ENCODE results near the gene DUSP21. TPM values are rescaled to one million over a fixed set of nuclear protein-coding genes. Genes with fewer than 3 reads are reported as not detected.
"Not testable (repeated sequence)": the region's sequence is repeated elsewhere in the genome, so short reads cannot be mapped to it uniquely, and the experiment has no call there.

Gene DUSP21
- polyA plus RNA-seq (ENCODE audit: insufficient read depth in 1 of 5, insufficient read length in 5 of 5, low replicate concordance in 1 of 5) = not detected
- long read RNA-seq, donor 1, partial matches to known transcripts = 0 of 1 reads
- long read RNA-seq, donor 1, other reads (novel, unspliced or antisense) = 0 of 1 reads
- long read RNA-seq, donor 2 = 0 reads
- long read RNA-seq, donor 3 = 0 reads
- long read RNA-seq, donor 4 = 0 reads
- long read RNA-seq, donor 5 = 0 reads
- long read RNA-seq, donor 6 = 0 reads
- long read RNA-seq, donor 7 = 0 reads
- long read RNA-seq, donor 8 = 0 reads

DNA sequence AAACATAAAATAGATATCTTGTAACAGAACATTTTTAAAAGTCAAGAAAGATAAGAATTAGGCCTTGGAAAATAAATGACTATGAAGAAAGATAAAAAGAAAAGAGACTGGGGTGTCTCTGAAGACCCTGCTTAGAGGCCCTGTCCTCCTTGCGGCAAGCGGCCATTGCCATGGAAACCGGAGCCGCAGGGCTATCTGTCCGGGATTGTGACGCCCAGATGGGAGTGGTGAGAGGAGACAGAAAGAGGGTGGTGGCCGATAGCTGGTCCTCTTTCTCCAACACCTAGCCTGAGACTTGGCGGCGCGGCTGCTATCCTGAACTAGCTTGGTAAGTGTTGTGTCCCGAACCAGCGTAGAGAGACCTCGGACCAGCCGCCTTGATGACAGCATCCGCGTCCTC lies at the start of gene DUSP21:
DUSP21 (plus strand) TSS at position 269 of the 400 bp plus-strand sequence; CDS start at position 381, 112 bp downstream.
- DNase-seq = no peak

DNA sequence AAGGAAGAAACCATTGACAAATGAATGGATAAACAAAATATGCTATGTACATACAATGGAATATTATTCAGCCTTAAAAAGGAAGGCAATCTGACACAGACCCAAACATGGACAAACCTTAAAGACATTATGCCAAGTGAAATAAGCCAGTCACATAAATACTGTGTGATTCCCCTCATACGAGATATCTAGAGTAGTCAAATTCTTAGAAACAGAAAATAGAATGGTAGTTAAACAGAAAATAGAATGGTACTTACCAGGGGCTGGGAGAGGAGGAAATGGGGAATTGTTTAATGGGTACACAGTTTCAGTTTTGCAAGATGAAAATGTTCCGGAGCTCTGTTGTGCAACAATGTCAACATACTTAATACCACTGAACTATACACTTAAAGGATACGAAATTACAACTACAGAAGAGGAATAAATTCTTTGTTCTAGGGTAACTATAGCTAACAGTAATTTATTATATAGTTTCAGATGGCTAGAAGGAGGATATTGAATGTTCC lies 47.8 kb upstream of the DUSP21 start:
- DNase-seq = no peak

DNA sequence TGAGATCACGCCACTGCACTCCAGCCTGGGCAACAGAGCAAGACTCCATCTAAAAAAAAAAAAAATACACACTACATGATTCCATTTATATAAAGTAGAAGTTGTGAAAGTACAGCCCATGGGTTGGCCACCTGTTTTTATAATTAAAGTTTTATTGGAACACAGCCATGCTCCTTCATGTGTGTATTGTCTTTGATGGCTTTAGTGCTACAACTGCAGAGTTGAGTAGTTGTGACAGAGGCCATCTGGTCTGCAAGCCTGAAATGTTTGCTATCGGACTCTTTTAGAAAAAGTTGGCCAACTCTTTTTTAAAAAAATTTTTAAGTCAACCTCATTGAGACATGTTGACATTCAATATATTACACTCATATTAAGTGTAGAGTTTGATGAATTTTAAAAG lies 41.2 kb upstream of the DUSP21 start:
- peak; percentile 67 to 74 for DNase-seq

DNA sequence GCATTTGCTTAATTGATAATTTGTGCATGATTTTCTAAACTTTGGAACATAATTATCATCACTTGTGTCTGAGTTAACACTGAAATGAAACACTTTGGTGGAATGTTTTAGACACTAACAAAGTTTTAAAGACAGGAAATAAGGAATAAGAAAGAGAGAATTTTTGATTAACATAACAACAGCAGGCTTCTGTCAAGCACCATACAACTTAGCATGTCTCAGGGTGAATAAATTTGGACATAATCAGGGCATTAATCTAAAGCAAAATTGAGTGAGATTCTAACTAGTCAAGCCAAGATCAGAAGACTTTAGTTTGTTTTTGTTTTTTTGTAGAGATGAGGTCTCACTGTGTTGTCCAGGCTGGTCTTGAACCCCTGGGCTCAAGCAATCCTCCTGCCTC lies 28.1 kb upstream of the DUSP21 start:
- DNase-seq = peak in 1 of 2 donors; percentile 13

DNA sequence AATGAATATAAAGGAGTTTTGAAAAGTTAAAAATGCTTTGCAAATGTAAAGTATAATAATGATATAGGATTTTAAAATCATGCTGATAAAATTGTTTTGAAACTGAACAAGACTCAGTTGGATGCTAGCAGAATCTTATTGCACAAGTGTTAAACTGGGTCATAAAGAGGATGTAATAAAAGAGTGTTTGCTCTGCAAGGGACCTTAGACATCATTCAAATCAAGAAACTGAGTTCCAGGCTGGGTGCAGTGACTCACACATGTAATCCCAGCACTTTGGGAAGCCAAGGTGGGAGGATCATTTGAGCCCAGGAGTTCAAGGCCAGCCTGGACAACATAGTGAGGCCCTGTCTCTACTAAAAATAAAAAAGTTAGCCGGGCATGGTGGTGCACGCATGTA lies 27.5 kb upstream of the DUSP21 start:
- no peak for DNase-seq

DNA sequence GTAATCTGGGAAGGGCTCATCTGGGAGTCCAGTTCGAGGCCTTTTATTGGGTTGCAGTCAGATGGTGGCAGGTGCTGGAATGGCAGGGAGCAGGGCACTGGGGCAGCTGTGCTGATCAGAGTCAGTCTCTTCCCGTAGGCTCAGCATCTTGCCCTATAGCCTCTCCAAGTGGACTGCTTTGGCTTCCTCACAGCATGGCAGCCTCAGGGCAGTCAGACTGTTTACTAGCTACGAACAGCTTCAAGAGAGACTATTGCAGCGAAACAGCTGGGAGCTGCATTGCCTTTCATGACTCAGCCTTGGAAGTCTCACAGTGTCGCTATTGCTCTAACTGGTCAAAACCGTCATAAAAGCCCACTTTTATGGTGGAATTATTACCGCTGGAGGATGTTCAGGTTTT lies 26.8 kb upstream of the DUSP21 start:
- no peak for DNase-seq

DNA sequence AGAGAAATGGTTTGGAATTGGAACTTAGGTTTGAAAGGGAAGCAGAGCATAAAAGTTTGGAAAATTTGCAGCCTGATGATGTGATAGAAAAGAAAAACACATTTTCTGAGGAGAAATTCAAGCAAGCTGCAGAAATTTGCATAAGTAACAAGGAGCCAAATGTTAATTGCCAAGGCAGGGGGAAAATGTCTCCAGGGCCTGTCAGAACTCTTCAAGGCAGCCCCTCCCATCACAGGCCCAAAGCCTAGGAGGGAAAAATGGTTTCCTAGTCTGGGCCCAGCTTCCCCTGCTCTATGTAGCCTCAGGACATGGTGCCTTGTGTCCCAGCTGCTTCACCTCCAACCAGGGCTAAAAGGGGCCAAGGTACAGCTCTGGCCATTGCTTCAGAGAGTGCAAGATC lies 21.2 kb upstream of the DUSP21 start:
- no peak for DNase-seq

DNA sequence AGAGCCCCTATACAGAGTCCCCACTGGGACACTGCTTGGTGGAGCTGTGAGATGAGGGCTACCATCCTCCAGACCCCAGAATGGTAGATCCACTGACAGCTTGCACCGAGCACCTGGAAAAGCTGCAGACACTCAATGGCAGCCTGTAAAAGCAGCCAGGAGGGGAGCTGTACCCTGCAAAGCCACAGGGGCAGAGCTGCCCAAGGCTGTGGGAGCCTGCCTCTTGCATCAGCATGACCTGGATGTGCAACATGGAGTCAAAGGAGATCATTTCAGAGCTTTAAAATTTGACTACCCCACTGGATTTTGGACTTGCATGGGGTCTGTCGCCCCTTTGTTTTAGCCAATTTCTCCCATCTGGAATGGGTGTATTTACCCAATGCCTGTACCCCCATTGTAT lies 20.6 kb upstream of the DUSP21 start:
- not testable (repeated sequence) for DNase-seq

DNA sequence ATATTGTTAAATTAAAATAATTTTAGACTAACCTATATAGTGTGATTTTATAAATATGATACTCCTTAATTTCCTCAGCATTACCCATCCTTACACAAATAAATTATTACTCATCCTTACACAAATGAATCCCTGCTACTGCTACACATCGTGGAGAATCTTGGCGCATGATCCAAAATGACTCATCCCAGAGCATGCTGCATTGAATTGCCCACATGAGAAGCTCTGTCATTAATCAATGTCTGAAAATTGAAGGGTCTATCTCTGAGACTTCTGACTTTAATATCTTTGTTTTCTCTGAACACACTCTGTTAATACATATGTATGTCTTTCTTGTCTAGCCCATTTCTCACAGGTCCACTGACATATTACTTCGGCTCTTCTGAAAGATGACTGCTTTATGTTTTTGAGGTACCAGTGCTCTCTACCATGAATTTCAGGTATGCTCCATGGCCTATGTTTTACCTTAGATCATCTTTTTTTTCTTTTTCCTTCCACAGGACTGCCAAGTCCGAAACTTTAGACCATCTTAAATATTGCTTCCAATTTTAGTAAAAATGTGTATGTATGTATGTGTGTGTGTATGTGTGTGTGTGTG lies 15.7 kb upstream of the DUSP21 start:
- no peak for DNase-seq

DNA sequence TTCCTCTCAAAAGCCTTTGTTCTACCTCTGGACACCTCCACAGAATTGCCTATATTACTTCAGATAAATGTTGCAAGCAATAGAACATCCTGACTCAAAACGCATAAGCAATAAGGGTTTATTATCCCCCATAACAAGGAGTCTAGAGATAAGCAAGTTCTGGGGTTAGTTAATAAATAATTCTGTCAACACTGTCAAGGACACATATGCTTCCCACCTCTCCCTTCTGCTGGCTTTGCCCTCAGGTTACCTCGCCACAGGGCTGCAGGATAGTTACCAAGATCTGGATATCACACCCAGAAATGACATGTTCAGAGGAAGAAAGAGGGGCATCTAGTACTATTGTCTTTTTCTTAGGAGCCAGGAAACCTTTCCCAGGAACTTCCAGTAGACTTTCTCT lies 14.0 kb upstream of the DUSP21 start:
- no peak for DNase-seq

DNA sequence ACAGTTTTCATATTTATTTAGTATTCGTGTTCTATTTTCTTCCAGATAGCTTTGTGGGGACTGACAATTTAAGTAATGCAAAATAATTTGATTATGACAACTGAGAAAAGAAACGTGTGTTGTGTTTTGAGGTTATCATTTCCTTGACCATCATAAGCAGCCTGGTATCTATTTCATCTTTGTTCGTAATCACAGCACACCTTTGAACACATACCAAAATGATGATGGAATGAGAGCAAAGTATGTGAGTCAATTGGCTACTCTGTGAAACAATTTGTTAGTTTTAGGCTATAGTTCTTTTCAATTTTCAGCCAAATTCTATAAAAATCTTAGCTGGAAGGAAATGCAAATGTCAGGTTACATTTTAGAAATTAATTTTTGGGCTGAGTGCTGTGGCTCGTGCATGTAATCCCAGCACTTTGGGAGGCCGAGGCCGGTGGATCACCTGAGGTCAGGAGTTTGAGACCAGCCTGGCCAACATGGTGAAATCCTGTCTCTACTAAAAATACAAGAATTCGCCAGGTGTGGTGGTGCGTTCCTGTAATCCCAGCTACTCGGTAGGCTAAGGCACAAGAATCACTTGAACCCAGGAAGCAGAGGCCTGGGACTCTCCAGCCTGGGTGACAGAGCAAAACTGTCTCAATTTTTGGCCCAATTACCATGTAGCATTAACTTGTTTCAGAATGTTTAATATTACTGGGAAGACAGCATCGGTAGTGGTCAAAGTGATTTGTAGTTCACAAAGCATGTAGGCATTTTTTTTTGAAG lies 1.1 kb upstream of the DUSP21 start:
- DNase-seq = no peak

DNA sequence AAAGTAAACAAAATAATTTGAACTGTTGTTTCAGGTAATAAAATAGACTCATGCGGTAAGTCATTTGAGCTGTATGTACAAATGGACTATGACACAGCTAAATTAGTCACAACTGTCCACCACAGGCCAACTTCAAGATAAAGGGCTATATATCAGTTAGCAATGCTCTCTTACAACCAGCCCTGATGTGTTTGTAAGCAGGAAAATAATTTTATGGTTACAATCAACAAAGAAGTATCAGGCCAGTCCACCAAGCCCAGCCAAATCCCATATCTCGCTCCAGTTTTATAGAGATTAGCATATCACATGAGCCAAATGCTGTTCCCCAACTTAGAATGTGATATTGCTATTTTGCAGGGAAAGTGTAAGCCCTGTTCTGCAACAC lies 511 bp upstream of the DUSP21 start:
- no peak for DNase-seq

DNA sequence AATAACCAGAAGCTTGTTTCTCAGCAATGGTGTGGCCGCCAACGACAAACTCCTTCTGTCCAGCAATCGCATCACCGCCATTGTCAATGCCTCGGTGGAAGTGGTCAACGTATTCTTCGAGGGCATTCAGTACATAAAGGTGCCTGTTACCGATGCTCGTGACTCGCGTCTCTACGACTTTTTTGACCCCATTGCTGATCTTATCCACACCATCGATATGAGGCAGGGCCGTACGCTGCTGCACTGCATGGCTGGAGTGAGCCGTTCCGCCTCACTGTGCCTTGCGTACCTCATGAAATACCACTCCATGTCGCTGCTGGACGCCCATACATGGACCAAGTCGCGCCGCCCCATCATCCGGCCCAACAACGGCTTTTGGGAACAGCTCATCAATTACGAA lies 383 bp downstream of the DUSP21 start:
- no peak for DNase-seq

DNA sequence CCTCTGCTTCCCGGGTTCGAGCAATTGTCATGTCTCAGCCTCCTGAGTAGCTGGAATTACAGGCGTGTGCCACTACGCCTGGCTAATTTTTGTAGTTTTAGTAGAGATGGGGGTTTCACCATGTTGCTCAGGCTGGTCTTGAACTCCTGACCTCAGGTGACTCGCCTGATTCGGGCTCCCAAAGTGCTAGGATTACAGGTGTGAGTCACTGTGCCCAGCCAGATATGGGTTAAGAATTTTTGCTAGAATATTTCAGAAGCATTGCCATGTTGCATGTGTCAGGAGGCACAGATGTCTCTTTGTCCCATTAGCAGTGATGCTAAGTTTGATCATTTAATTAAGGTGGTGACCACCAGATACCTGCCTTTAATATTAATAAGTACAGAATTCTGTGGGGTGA lies 7.1 kb downstream of the DUSP21 start:
- DNase-seq = not testable (repeated sequence)

DNA sequence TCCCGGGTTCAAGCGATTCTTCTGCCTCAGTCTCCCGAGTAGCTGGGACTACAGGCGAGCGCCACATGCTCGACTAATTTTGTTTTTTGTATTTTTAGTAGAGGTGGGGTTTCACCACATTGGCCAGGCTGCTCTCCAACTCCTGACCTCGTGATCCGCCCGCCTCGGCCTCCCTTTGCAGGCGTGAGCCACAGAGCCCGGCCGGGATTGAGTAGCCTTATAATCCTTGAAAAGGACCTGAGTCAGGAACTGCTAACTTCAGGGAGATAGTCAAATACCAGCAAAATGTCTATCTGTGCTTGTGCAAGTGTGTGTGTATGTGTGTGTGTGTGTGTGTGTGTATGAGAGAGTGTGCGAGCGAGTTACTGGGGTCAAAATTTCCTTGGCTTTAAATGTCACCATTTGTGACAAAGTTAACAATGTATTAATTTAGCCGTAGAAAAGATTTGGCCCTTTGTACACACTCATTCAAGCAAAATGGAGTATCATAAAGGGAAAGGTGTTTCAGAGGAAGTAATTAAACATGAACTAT lies 27.4 kb downstream of the DUSP21 start:
- peak in 1 of 2 donors; percentile 14 for DNase-seq

DNA sequence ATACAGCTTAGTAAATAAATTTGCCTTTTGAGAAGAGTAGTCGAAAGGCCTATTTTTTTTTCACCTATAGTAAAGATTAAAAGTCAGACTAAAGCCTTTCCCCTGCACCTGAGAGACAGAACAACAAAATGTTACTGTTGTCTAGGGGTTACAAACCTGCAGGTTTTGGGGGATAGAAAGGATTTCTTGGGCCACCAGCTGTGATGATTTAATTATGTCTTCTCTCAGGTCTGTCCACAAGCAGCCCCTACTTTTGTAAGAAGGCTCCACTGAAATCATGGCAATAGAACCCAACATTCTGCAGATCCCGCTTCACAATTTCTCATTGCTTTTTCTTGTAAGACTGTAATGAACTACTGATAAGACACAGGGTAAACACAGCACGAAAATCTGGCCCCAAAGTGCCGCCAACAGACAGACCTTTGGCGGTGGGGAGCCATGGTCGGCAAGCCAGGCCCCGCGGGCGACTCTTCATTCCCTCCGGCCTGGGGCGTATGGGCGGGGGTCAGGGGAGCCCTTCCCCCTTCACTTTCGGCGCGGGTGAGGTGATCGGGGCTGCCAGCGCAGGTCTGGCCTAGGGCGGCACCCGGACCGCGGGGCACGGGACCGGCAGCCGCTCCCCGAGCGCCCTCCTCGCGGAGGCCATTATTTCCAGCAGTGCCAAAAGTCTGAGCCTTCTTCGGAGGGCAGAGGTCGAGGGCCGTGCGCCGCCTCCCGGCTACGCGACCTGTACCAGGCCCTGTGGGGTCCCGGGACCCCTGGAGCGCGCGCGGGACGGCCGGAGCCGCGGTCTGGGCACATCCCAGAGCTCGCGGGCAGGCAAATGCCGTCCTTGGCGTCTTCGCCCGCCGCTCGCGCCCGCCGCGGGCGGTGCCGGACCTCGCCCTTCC lies 28.4 kb downstream of the DUSP21 start:
- peak; percentile 70 to 79 for DNase-seq

DNA sequence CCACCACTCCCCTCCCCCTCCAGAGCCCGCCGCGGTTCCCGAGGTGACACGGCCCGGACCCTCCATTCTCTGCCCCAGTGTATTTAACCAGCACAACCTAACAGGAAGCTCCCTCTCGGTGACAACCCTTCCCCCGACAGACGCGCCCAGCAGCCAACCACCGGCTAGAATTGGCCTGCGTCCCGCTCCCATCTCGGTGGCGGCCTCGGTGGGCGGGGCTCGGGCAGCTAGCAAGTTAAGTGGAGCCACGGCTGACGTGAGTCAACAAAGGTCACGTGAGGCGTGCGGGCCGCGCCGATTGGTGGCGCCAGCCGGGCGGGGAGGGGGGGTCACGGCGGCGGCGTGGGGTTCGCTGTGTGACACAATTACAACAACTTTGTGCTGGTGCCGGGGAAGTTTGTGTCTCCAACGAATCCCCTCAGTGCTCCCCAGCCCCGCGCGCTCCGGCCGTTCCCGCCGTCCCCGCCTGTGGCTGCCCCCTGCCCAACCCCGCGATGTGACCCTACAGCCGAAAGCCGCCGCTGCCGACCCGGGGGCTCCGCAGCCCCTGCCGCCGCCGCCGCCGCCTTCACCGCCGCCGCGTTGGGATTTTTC lies 29.1 kb downstream of the DUSP21 start, which contains the start of gene KDM6A:
KDM6A (plus strand) TSS at position 368 of the 594 bp plus-strand sequence. CDS start 364 bp downstream, outside the sequence.
- DNase-seq = peak; percentile 99 to 100

DNA sequence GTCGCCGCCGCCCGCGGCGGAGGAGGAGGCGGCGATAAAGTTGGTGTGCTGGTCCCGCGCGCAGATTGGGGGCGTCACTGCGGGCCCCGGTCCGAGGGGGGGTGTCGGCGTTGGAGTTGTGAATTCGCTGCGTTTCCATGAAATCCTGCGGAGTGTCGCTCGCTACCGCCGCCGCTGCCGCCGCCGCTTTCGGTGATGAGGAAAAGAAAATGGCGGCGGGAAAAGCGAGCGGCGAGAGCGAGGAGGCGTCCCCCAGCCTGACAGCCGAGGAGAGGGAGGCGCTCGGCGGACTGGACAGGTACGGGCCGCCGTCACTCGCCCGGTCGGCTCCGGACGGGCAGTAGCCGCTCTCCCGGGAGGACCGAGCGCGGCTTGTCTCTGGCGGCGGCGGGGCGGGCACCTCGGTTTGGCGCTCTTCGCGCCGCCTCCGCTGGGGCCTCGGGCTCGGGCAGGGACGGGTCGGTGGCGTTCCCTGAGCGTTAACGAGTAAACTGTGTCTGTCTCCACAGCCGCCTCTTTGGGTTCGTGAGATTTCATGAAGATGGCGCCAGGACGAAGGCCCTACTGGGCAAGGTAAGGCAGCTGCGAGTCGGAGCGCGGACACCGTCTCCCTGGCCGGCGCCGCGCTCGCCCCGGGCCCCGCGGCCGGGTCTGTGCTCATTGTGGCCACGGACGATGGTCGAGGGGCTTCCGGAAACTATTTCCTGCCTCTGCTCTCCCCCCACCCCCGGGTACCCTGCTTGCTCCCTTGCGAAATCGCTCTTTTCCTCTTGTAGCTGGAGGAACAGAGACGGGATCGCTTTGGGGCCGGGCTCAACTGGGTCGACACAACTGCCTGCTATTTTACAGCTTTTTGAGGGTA lies 29.8 kb downstream of the DUSP21 start:
- DNase-seq = peak; percentile 66 to 68

DNA sequence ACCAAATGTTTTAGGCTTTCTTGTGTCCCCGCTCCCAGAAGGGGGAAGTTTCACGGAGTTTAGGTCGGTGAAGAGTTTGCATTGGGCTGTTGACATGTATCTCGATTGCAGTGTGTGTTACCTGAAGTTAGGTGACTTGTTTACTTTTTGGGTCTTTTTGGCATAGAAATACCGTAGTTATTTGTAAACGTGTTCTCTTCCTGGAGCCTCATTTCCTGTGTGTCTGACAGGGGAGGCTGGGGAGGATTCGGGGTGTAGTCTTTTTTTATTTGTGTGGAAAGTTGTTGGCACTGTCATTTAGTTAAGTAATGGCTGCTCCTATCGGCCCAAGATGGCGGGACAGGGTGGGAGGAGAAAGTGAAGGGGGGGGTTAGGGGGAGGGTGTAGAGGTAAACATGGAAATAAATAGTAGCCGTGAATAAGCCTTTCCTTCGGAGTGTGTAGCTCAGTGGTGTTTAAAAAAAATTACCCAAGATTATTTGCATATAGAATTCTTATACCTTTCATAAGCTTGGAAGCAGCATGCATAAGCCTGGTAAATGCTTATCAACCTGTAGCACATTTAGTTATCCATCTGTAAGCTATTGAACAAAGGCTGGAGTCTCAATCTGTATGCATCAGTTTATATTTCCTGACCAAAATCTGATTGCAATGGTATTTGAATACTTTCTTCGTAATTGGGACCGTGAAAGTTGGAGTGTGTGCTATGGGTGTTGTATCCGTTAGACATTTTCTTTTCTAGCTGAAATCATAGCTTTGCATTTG lies 30.8 kb downstream of the DUSP21 start:
- DNase-seq = peak in 1 of 2 donors; percentile 34
